Stimulated activated CD8-positive, alpha-beta memory T cell treated with anti-CD3 and anti-CD28 coated beads, Interleukin-2, amount 100 ng/mL, for 48 hours (primary cell): ENCODE measurements around the gene OPRM1.

ENCODE experiments used
- DNase-seq, 2 donors: peaks; one replicate each; pipeline ENCODE4 v3.0.0-alpha.2; 2020; ENCODE audit warnings: low read depth in 2 of 2

OPRM1 gene

DNA sequence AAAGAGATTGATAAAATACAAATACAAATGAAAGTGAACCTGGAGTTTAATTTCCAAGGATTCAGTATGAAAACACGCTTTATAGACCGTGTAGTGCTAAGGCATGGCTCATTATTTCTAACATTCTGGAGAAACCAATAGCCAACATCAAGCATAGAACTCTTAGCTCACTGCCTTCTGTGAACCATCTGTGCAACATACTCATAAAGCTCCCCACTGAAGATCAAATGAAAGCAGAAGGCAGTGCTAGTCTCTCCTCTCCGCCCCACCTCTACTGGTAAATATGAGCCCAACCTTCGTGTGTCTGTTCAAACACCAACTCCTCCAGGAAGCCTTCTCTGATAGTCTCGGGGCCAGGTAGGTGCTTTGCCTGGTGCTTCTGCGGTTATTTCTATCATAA, 163.9 kb downstream of the OPRM1 start:
- no peak for DNase-seq

DNA sequence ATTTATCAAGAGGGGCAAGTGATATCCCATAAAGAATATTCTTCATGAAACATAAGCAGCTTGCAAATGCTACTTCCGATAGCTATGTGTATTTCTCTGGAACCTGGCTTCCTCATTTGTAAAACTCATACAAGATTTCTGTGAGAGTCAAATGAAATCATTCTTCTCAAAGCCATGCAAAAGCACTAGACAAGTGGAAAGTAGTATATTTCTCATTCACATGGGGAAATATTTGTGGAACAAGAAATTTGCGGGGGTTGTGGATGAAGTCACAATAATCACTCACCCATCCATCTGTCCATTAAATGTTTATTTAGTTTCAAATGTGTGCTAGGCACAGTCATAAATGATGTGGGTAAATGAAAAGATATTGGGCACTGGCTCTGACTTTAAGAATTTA, 167.1 kb downstream of the OPRM1 start:
- DNase-seq: no peak

DNA sequence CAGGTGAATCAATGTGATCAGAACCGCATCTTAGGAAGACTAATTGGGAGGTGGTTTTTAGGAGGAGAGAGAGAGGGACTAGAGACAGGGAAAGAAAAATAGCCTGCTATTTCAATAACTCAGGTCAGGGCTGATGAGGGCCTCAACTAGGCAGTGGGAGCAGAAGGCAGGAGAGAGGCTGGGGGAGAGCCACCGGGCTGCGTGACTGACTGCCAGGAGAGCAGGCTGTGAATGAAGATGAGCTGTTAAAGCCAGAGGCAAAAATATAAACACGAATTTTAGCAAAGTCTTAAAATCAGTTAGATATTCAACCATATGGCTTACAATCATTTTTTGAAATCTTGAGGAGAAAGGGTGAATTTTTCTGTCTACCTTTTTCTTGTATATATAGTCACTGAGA, 168.0 kb downstream of the OPRM1 start:
- no peak for DNase-seq

DNA sequence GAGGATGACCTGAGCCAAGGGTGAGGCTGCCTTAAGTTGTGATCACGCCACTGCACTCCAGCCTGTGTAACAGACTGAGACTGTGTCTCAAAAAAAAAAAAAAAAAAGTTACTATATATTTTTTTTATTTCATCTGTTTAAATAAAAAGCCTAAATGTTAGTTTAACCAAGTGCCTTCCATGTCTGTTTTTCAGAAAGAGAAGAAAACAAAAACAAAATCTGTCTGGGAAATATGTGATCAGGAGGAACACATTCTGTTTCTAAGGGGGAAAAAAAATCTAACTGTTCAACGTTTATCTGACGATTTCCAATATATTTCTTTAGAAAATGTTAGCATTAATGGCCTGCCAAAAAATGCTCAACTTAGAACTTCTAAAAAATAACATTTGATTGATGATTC, 170.5 kb downstream of the OPRM1 start:
- DNase-seq: no peak

DNA sequence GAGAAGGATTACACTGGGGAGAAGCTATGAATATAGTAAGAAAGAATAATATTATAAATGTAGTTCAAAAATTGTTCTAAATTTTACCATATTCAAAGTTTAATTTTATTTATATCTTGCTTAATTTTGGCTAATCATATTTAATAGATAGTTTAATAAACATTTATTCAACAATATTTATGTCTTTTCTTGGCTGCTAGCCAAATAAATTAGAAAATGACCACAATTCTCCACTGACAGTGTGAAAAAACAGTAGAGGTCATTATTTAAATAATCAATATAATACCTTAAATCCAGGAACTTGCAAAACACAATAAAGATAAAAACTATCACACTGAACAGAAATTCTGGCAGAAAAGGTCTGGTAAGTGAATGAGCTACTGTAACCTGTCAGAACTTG, 171.6 kb downstream of the OPRM1 start:
- no peak for DNase-seq

DNA sequence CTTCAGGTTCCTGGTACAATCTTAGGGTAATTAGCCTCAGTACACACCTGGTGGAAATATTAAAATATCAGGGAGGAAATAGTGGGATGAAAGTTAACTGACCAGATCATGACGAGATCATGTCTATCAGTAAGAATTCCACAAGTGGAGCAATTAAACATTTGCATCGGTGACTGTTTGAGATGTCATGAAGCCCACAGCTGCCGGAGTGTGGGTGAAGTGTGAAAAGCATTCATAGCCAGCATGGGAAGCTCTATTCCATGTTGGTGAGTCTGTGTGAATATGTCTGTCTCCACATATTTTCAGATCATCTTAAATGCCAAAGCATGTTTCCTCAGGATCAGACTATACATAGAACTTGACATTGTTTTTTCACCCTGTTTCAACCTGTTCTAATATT, 174.7 kb downstream of the OPRM1 start:
- no peak for DNase-seq

DNA sequence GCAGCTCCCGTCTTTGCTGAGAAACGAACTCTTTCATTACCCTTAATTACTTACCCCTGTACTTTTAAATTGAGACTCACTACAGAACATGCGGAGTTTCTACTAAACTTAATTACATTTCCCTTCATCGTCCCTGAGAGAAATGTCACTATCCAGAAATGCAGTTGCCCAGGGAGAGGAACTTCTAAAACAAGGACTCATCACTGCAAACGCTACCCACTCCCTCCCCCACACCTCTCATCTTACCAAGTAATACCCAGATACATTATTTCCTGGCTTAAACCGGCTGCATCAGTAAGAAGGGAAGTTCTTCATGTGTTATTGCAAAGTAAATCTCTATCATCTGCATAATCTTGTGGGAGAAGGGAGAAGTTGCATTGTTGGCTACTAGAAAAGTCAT, 179.3 kb downstream of the OPRM1 start:
- no peak for DNase-seq

DNA sequence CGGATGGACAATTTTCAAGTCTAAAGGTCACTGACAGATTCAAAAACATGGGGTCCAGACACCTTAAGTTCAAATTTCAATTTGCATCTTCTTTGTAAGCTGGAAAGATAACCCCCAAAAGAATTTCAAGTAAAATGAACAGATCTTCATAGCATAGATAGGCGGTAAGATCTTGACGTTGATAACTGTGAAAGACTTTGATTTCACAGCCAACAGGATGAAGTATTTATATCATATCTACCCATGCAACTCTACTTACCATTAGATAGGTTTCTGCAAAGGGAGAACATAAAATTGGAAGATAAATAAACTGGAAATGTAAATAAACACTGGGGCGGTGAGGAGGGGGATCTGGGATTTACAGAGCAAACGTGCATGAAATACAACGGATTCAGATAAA, 179.7 kb downstream of the OPRM1 start:
- DNase-seq: no peak

DNA sequence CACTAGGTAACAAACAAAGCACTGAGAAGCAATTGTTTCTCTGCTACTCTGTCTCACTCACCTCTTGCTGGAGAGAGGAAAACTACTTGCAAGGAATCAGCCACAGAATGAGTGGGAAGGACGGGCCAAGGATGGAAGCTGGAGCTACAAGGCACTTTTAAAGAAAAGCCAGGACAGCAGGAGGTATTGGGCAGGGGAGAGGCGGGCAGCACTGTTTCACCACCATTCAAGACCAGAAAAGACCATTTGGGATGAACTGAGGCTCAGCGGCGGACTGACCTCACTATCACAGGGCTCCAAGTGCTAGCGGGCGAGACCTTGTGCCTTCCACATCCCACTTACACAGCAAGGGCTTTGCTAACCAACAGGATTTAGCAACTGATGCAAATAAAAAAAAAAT, 180.2 kb downstream of the OPRM1 start:
- no peak for DNase-seq

DNA sequence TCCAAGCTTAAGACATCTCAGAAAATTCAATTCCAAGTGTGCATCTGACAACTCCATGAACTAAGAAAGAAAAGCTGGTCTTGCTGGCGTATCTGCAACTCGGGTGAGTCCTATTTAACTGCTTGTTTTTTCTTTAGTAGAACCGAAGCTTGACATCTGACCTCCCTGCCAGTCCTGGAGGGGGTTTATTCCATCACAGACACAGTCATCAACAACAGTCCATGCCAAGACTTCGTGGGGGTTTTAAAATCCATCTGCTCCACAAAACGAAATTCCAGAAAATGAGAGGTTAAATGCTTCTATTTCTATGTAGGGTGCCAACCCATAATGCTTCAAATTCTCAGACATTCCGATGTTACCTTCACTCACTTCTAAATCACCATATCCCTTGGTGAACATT, 183.7 kb downstream of the OPRM1 start:
- DNase-seq: no peak

DNA sequence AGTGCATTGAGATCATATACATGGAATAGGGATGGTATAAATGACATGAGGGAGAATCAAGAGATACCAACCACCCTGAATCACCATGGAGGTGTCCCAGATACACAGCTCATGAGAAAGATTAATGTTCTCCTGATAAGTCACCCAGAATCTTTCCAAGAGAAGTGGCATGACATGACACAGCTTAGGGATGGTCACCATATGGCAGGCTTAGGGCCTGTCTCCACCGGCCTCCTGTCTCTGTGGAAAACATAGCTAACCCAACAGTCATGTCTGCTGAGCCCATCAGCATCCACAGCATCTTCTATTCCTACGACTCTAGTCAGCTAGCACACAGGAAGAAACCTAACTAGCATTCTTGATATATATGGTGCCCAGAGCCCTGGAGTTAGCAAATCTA, 184.3 kb downstream of the OPRM1 start:
- DNase-seq: no peak

DNA sequence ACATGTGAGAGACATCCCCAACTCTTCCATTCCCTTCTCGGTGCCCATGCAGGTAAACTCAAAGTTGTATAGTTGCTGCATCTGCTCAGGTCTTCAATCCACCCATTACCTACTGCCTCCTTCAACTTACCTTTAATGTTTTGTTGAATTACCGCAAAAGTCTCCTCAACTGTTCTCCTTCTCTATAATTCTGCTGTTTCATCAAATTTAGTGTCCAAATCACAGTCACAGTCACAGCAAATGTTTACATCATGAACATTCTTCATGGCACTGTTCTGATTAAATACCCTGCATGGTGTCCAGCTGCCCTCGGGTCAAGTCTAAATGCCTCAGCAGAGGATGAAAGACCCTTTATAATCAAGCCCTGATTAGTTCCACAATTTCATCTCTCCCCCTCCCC, 187.4 kb downstream of the OPRM1 start:
- no peak for DNase-seq

DNA sequence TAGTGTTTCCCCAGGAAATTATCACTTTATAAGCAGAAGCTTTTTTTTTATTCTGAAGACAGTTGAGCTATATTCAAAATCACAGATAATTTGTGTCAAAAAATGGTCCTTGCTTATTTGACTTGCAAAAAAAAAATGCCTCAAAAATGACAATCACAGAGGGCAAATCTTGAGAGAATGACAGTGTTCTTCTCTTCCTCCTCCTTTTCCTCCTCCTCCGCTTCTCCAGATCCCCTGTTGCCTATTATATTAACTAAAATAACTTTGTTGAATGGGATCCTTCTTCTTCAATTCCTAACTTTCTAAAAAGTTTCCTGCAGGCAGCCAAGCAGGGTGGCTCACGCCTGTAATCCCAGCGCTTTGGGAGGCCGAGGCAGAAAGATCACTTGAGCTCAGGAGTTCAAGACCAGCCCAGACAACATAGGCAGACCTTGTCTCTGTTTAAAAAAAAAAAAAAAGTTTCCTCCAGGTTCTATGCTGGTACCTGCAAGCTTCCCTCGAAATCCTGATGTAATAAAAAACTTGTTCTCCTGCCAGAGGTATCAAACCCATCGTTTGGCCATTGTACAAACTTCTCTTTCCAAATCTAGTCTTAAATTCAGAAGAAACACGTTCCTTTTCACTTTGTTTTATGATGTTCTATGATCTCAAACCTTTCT, 189.0 kb downstream of the OPRM1 start:
- no peak for DNase-seq

DNA sequence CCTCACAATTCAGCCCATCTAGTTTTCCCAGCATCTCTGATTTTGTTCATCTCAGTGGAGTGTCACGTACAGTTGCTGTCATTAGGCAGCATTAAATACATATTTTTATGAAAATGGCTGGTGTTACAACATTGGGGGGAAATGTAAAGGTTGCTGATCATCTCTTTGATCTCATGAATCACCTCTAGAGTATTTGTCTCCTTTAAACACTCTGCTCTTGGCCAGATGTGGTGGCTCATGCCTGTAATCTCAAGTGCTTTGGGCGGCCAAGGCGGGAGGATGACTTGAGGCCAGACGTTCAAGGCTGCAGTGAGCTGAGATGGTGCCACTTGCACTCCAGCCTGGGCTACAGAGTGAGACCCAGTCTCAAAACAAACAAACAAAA, 189.5 kb downstream of the OPRM1 start:
- no peak for DNase-seq

DNA sequence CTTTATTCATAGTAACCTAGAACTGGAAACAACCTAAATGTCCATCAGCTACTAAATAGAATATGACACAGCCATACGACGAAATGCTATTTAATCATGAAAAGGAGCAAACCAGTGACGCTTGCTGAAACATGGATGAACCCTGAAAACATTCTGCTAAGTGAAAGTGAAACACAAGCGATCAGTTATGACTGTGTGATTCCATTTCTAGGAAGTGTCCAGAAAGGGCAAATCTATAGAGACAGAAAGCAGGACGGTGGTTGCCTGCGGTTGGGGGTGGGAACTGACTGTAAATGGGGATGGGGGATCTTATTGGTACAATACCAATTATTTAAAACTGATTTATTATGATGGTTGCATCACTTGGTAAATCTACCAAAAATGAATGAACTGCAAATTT, 190.7 kb downstream of the OPRM1 start:
- peak; percentile 32 to 52 for DNase-seq

DNA sequence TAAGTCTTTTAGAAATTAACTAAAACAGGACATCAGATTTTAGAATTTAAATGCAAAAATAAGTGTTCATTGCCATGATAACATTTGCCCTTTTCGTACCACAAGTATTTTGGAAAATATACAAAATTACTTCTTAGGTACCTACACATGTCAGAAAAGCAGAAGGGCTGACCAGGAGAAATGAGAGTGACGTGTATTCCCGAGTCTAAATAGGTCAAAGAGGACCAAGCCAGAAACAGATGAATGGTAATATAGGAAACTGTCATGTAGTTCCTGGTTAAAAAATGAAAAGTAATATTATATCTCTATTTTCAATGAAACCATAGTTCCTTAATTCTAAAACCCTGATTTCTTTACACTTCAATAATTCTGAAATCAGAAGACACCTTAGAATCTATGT, 191.4 kb downstream of the OPRM1 start:
- DNase-seq: no peak

DNA sequence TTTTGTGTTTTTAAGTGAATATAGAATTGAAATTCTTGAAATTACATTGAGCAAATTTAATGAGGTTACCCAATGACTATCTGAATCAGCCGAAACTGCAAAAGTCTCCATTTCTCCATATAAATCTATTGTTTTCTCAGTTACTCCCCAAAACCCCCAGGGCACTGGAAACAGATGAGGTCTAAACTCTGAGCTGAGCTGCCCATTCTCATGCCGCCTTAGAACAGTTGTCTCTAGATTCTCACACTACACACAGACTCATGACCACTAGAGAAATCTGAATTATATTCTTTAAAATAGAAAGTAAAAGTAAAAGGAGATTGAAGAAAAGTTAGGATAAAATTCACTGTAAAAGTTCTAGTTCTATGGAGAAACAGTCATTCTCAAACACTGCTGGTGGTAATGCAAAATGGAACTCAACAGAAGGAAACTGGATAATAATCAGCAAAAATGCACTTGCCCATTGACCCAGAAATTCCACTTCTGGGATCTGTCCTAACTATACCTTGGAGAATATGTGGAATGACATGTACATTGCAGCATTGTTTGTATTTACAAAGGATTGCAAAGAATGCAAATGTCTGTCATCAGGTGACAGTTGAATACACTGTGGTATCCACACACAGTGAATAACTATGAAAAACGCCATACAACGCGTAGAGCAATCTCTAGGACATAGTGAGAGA, 192.0 kb downstream of the OPRM1 start:
- DNase-seq: no peak

DNA sequence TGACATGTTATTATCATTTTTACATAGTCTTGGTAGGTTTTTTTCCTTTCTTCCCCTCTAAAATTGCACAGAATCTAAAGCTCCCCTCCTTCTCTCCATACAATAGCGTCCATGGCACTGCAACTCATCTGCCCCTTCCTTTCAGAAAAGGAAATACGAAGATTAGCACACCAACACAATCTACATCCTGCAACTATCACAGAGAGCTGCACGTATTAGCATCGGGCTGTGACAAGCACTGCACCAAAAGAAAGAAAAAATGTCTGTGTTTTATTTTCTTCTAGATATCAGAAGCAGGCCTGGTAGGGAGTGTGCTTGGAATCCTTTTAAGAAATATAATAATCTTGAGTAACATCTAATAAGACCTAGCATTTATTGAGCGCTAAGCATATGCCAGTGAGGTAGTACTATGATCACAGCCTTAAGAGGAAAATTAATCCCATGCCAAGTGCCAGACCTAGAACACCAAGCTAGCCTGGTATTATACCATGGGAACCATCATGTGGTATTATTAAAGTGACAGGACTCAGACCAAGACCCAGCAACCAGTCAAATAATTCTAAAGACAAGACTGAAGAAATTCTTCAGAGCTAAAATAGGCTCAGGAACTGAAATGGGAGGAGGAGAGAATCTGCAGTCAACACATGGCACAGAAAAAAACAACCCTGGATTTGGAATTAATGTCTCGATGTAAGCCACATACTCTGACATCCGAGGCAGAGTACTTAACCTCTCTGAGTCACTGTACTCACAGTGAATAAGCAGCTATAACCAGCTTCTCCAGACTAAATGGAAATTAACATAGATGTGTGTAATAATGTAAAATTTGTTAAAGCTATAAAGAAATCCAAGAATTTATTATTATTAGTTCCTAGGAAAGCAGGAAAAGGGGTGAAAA, 193.2 kb downstream of the OPRM1 start:
- no peak for DNase-seq

DNA sequence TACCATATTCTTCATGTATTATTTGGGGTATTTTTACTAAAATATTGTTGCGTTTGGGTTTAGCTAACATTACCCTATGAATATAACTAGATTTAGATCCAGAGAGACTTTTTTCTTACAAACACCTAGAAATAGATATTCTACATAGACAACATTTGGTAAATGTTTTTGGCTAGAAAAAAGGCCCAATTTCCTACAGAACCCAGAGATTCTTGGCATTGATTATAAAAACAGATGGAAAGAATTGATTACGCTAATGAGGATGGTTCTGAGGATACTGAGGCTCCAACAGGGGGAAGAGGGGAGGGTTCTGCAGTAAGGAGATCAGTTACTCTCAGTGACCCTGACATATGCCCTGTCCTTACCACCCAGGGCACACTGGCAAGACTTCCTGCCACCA, 194.3 kb downstream of the OPRM1 start:
- no peak for DNase-seq

DNA sequence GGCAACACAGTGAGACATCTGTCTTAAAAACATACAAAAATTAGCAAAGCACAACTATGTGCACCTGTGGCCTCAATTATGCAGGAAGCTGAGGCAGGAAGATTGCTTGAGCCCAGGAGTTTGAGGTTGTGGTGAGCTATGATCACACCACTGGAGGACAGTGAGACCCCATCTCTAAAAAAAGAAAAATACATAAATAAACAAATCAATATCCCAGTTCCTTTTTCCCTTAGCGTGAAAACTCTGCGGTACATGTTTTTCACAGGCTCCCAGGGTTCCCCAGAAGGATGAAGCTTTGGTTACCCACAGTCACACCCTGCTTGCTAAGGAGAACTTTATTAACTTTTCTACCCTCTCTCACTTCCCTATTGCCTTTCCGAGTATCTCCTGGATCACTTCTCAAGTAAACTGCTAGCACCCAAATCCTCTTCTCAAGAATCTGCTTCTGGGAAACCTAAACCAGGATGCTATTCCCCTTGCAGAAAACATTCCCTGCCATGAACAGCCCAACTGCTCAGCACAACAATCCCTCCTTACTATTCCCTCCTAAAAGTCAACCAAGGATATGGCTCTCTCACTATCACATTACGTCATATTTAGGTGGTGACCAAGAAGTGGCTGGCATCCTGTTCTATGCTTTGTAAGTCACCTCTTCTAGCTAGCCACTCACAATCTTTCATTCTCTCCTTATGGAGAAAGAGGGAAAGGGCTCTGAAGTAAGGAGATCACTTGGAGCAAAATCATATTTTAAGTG, 195.2 kb downstream of the OPRM1 start:
- DNase-seq: no peak

DNA sequence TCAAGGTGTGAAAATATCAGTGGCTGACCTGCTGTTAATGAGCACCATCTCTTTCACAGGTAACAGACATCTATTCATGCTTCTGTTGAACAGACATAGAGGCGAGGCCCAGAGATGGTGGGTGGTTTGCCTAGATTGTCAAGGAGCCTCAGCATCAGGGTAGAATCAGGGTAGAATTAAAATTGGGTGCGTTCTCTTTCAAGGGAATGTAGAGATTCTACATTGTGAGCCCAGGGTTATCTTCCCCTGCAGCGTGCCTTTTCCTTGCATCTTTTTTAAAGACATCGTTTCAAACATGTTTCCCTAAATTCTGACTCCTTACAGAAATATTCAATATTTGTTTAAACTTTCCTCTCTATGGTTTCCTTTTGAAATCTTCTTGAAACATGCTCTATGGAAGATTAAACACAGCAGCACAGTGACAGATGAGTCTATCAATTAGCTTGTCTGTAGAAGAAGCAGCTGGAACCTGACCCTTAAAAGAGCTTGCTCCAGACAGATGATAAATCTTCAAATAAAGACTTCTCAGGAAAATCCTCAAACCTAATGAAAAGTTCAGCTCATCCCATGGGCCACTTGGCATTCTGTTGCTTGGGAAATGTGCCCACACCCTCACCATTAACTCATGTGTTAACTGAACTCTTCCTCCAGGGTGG, 197.7 kb downstream of the OPRM1 start:
- no peak for DNase-seq

DNA sequence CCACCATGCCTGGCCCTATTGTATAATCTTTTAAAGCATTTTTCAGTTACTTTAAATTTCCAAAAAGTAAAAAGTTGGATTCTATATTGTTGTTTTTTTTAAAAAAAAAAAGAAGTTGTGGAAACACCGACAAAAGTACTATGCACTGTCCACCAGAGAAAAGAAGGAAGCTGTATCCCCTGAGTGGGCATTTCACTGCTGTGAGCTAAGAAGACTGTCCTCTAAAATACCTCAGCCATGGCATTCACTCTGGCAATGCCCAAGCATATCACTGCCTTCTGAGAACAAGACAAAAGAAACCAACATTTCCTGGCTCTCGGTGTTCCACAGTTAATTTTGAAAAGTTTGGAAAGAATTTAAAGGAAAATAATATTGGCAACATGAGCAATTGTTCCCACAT, 199.8 kb downstream of the OPRM1 start:
- DNase-seq: no peak
